Measurements from ENCODE around the gene VPS9D1.

The VPS9D1 gene

GRCh38 chr16:89657442-89658220, 63.1 kb downstream of the VPS9D1 start, which contains the start of the genes CHMP1A and SPATA33:
Gene CHMP1A (minus strand): TSS chr16:89657708. CDS start chr16:89657588, 120 bp downstream.
Gene SPATA33 (plus strand): TSS chr16:89657836. CDS start chr16:89657912, 76 bp downstream.
- TF ChIP-seq CTCF (conservative IDR thresholded peaks at IDR 0.05): no peak
- peak within 1 kb of the TSS; percentile 43; the same call in 1 of the 2 replicates for H3K27ac ChIP-seq
